K562 (cell line): ENCODE measurements around the gene KLK3. TPM values are rescaled to one million over a fixed set of nuclear protein-coding genes. Genes with fewer than 3 reads are reported as not detected.
A peak's percentile ranks its signal among the peaks of the same experiment; 100 is the strongest.

Source experiments
- BMI1 ChIP-seq: fragments of 150-350 bp; IDR thresholded peaks from 2 replicates; pipeline ENCODE4 v1.6.1; 2014; ENCODE audit warnings: low read length
- ESRRB ChIP-seq: fragments of 250-450 bp; sonication (Bioruptor Pico); IDR thresholded peaks from 2 replicates; pipeline ENCODE4 v1.5.0; 2020; ENCODE audit warnings: mild to moderate bottlenecking, moderate library complexity, borderline replicate concordance
- EZH2 ChIP-seq: IDR thresholded peaks from 2 replicates; pipeline ENCODE4 v1.6.1; 2012; ENCODE audit warnings: low read depth, mild to moderate bottlenecking, inconsistent platforms, low read length, borderline replicate concordance
- GTF2A2 ChIP-seq: IDR thresholded peaks from 2 replicates; pipeline ENCODE4 v1.6.1; 2016; ENCODE audit warnings: mild to moderate bottlenecking, missing genetic modification characterization, missing compliant biosample characterization
- HEY1 ChIP-seq: fragments of 250-450 bp; sonication (Bioruptor Pico); IDR thresholded peaks from 2 replicates; pipeline ENCODE4 v1.5.0; 2020; ENCODE audit warnings: mild to moderate bottlenecking, moderate library complexity, borderline replicate concordance
- ILK ChIP-seq: fragments of 450-650 bp; IDR thresholded peaks from 2 replicates; pipeline ENCODE4 v1.6.1; 2016; ENCODE audit warnings: missing genetic modification characterization, low read depth, mild to moderate bottlenecking, missing compliant biosample characterization, moderate library complexity, borderline replicate concordance
- MECOM ChIP-seq: fragments of 250-450 bp; sonication (Bioruptor Pico); IDR thresholded peaks from 2 replicates; pipeline ENCODE4 v1.8.0; 2022; ENCODE audit warnings: inconsistent platforms
- PBX2 ChIP-seq, 2 experiments: IDR thresholded peaks in 1 of 2; conservative IDR thresholded peaks in 1 of 2; 2 replicates each; pipeline ENCODE4 v1.6.1; 2016; ENCODE audit warnings: low read depth in 2 of 2, mild to moderate bottlenecking in 1 of 2, missing compliant biosample characterization in 1 of 2, missing genetic modification characterization in 1 of 2, moderate library complexity in 1 of 2
- SMAD3 ChIP-seq: fragments of 450-650 bp; formaldehyde crosslinking; conservative IDR thresholded peaks from 2 replicates; pipeline ENCODE4 v1.4.0; 2020; ENCODE audit warnings: mild to moderate bottlenecking
- SMARCE1 ChIP-seq: fragments of 450-650 bp; IDR thresholded peaks from 2 replicates; pipeline ENCODE4 v1.7.1; 2016; ENCODE audit warnings: mild to moderate bottlenecking
- SRF ChIP-seq, 2 experiments: fragments of 250-450, 450-650 bp in 1 of 2; sonication (Bioruptor Pico) in 1 of 2; sonication (generic) in 1 of 2; formaldehyde crosslinking; IDR thresholded peaks; 2 replicates each; pipeline versions ENCODE4 v1.5.0 to v1.5.1; 2020 to 2022; ENCODE audit warnings: mild to moderate bottlenecking in 1 of 2, missing genetic modification reagents in 1 of 2
- SUPT5H ChIP-seq: fragments of 450-650 bp; IDR thresholded peaks from 2 replicates; pipeline ENCODE4 v1.6.1; 2016
- TAF1 ChIP-seq: IDR thresholded peaks from 2 replicates; pipeline ENCODE4 v1.6.1; 2011; ENCODE audit warnings: mild to moderate bottlenecking, low read length, moderate library complexity; ENCODE audit not compliant: insufficient read depth, control insufficient read depth, severe bottlenecking; ENCODE audit errors: extremely low read depth
- TAF15 ChIP-seq: fragments of 200-400 bp; formaldehyde crosslinking; IDR thresholded peaks from 2 replicates; pipeline ENCODE4 v1.6.1; 2017; ENCODE audit warnings: mild to moderate bottlenecking, low read depth, low read length, moderate library complexity
- TCF3 ChIP-seq: sonication (generic); formaldehyde crosslinking; IDR thresholded peaks from 2 replicates; pipeline ENCODE4 v1.4.0; 2020; ENCODE audit warnings: mild to moderate bottlenecking, missing genetic modification reagents
- TSHZ1 ChIP-seq: fragments of 250-450 bp; sonication (Bioruptor Pico); IDR thresholded peaks from 2 replicates; pipeline ENCODE4 v1.4.0; 2020; ENCODE audit warnings: mild to moderate bottlenecking, moderate library complexity
- XRCC4 ChIP-seq: IDR thresholded peaks from one replicate; pipeline ENCODE4 v1.6.1; 2011; ENCODE audit not compliant: insufficient read depth, insufficient read length; ENCODE audit errors: extremely low read depth
- ZNF586 ChIP-seq: fragments of 450-650 bp; formaldehyde crosslinking; conservative IDR thresholded peaks from 2 replicates; pipeline ENCODE4 v1.4.0; 2020; ENCODE audit warnings: mild to moderate bottlenecking, moderate library complexity
- ZNF717 ChIP-seq: fragments of 250-450 bp; sonication (Bioruptor Pico); IDR thresholded peaks from 2 replicates; pipeline ENCODE4 v1.5.0; 2021
- polyA plus RNA-seq, 8 experiments: library from polyadenylated mRNA; depleted of rRNA in 4 of 8; stranded (reverse) in 5 of 8; unstranded in 3 of 8; fragments of >200 nt; fragmentation: Nextera tagmentation in 2 of 8; fragmentation: Illumina TruSeq in 1 of 8; extraction: Ambion mirVana in 2 of 8; extraction: Trizol in 1 of 8; gene quantifications; 2 replicates each; pipeline versions ENCODE4 v1.2.1 to v1.2.3, GENCODE V29; 2011 to 2014; ENCODE audit warnings: inconsistent platforms in 1 of 8, missing spikeins in 1 of 8
- total RNA-seq, 7 experiments: library from RNA; depleted of rRNA in 6 of 7; stranded (reverse); fragments of >200 nt in 6 of 7; fragmentation: Illumina TruSeq in 2 of 7; extraction: Trizol in 2 of 7; gene quantifications; 2 replicates each; pipeline versions ENCODE4 v1.2.1 to v1.2.3, GENCODE V29; 2011 to 2021; ENCODE audit warnings: low replicate concordance in 1 of 7
- TF ChIP-seq, protein P1 (sequence below): sonication (generic); formaldehyde crosslinking; IDR thresholded peaks from 2 replicates; pipeline ENCODE4 v1.8.0; 2023; ENCODE audit warnings: mild to moderate bottlenecking, missing genetic modification reagents

KLK3 gene
- total and polyA plus RNA-seq, 9 of the 15 experiments (the other 6 are each of a cell fraction or from before 2014, with no cell fraction given) = not detected

- TF ChIP-seq PBX2 (CRISPR knock-in tag; IDR thresholded peaks at IDR 0.05; ENCODE audit: low read depth) (no peak), PBX2 (tag; conservative IDR thresholded peaks at IDR 0.05; ENCODE audit: low read depth) (0 out of 2 replicates have a peak, but pooled peaks have one; percentile 25), ILK (no peak), ZNF717 (no peak), ESRRB (CRISPR knock-in tag) (no peak), SMARCE1 (no peak), HEY1 (CRISPR knock-in tag) (no peak), SRF (CRISPR knock-in tag; IDR thresholded peaks at IDR 0.05) (no peak), MECOM (CRISPR knock-in tag) (0 out of 2 replicates have a peak, but pooled peaks have one; percentile 3), SUPT5H (no peak), TCF3 (CRISPR knock-in tag) (peak; percentile 46; the same call in 1 of the 2 replicates), GTF2A2 (tag) (no peak), XRCC4 (no peak), TAF15 (no peak), TAF1 (peak; percentile 21), ZNF586 (CRISPR knock-in tag) (no peak), BMI1 (no peak), EZH2 (no peak), TSHZ1 (no peak), SMAD3 (no peak)
- TF ChIP-seq, protein P1, sequence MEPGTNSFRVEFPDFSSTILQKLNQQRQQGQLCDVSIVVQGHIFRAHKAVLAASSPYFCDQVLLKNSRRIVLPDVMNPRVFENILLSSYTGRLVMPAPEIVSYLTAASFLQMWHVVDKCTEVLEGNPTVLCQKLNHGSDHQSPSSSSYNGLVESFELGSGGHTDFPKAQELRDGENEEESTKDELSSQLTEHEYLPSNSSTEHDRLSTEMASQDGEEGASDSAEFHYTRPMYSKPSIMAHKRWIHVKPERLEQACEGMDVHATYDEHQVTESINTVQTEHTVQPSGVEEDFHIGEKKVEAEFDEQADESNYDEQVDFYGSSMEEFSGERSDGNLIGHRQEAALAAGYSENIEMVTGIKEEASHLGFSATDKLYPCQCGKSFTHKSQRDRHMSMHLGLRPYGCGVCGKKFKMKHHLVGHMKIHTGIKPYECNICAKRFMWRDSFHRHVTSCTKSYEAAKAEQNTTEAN (CRISPR knock-in tag) = 0 out of 2 replicates have a peak, but pooled peaks have one; percentile 55
Observed at GRCh38 chr19:50870417-50871089, 15.8 kb downstream of the KLK3 start (continued).
